SK-N-SH (cell line): ENCODE measurements around the gene TFDP2.

Source experiments
- MAX ChIP-seq: IDR thresholded peaks from 2 replicates; pipeline ENCODE4 v1.4.0; 2012; ENCODE audit warnings: low read depth
- NRF1 ChIP-seq: IDR thresholded peaks from 2 replicates; pipeline ENCODE4 v1.6.1; 2012; ENCODE audit warnings: low read depth, mild to moderate bottlenecking, low read length
- POLR2AphosphoS5 ChIP-seq: IDR thresholded peaks from 2 replicates; pipeline ENCODE4 v1.6.1; 2012; ENCODE audit warnings: low read depth, low read length

GRCh38 chr3:141996437-141996836 is 152.9 kb downstream of the TFDP2 start:
- TF ChIP-seq NRF1 (no peak), POLR2AphosphoS5 (no peak), MAX (no peak)
